Measurements from ENCODE around the gene GAS7.

Gene GAS7

GRCh38 chr17:10081571-10082169 lies 116.7 kb downstream of the GAS7 start:
- no peak for DNase-seq (ENCODE audit: low read depth in 1 of 2, low spot score in 1 of 2)
- in situ Hi-C loops (cut with HindIII; ENCODE audit: low pct_unique_long_range_greater_than_20kb, low sequenced_read_pairs) = no loop called here
- TF ChIP-seq JUND (IDR thresholded peaks at IDR 0.05; ENCODE audit: low read depth) = no peak

- TF ChIP-seq JUND (IDR thresholded peaks at IDR 0.05; ENCODE audit: low read depth) = no peak
- in situ Hi-C loops (cut with HindIII; ENCODE audit: low pct_unique_long_range_greater_than_20kb, low sequenced_read_pairs) = no loop called here
- peak in 1 of 2 experiments; percentile 55 for DNase-seq (ENCODE audit: low read depth in 1 of 2, low spot score in 1 of 2)
Measured at GRCh38 chr17:10077561-10078299, 120.7 kb downstream of the GAS7 start.

- in situ Hi-C loops (cut with HindIII; ENCODE audit: low pct_unique_long_range_greater_than_20kb, low sequenced_read_pairs) = no loop called here
Measured at GRCh38 chr17:10075919-10076318, 122.5 kb downstream of the GAS7 start.

GRCh38 chr17:10073941-10074340 lies 124.5 kb downstream of the GAS7 start:
- DNase-seq (ENCODE audit: low read depth in 1 of 2, low spot score in 1 of 2) = no peak
- in situ Hi-C loops (cut with HindIII; ENCODE audit: low pct_unique_long_range_greater_than_20kb, low sequenced_read_pairs) = no loop called here
- TF ChIP-seq JUND (IDR thresholded peaks at IDR 0.05; ENCODE audit: low read depth) = no peak

More at GRCh38 chr17:10075919-10076318, 122.5 kb downstream of the GAS7 start:
- DNase-seq (ENCODE audit: low read depth in 1 of 2, low spot score in 1 of 2) = no peak
- TF ChIP-seq JUND (IDR thresholded peaks at IDR 0.05; ENCODE audit: low read depth) = no peak

- TF ChIP-seq JUND (IDR thresholded peaks at IDR 0.05; ENCODE audit: low read depth) = no peak
- peak in 1 of 2 experiments; percentile 77 for DNase-seq (ENCODE audit: low read depth in 1 of 2, low spot score in 1 of 2)
- in situ Hi-C loops (cut with HindIII; ENCODE audit: low pct_unique_long_range_greater_than_20kb, low sequenced_read_pairs) = no loop called here
Measured at GRCh38 chr17:10072556-10073425, 125.6 kb downstream of the GAS7 start.

GRCh38 chr17:10072086-10072485 lies 126.3 kb downstream of the GAS7 start:
- in situ Hi-C loops (cut with HindIII; ENCODE audit: low pct_unique_long_range_greater_than_20kb, low sequenced_read_pairs) = no loop called here
- DNase-seq (ENCODE audit: low read depth in 1 of 2, low spot score in 1 of 2) = no peak
- no peak for TF ChIP-seq JUND (IDR thresholded peaks at IDR 0.05; ENCODE audit: low read depth)

- in situ Hi-C loops (cut with HindIII; ENCODE audit: low pct_unique_long_range_greater_than_20kb, low sequenced_read_pairs) = no loop called here
- no peak for DNase-seq (ENCODE audit: low read depth in 1 of 2, low spot score in 1 of 2)
- no peak for TF ChIP-seq JUND (IDR thresholded peaks at IDR 0.05; ENCODE audit: low read depth)
Measured at GRCh38 chr17:10071141-10071540, 127.3 kb downstream of the GAS7 start.

- in situ Hi-C loops (cut with HindIII; ENCODE audit: low pct_unique_long_range_greater_than_20kb, low sequenced_read_pairs) = no loop called here
- TF ChIP-seq JUND (IDR thresholded peaks at IDR 0.05; ENCODE audit: low read depth) = no peak
- no peak for DNase-seq (ENCODE audit: low read depth in 1 of 2, low spot score in 1 of 2)
Measured at GRCh38 chr17:10070690-10071089, 127.7 kb downstream of the GAS7 start.

GRCh38 chr17:10069301-10069700 lies 129.1 kb downstream of the GAS7 start:
- DNase-seq (ENCODE audit: low read depth in 1 of 2, low spot score in 1 of 2) = no peak
- in situ Hi-C loops (cut with HindIII; ENCODE audit: low pct_unique_long_range_greater_than_20kb, low sequenced_read_pairs) = no loop called here
- no peak for TF ChIP-seq JUND (IDR thresholded peaks at IDR 0.05; ENCODE audit: low read depth)

- no peak for DNase-seq (ENCODE audit: low read depth in 1 of 2, low spot score in 1 of 2)
- no peak for TF ChIP-seq JUND (IDR thresholded peaks at IDR 0.05; ENCODE audit: low read depth)
- in situ Hi-C loops (cut with HindIII; ENCODE audit: low pct_unique_long_range_greater_than_20kb, low sequenced_read_pairs) = no loop called here
Measured at GRCh38 chr17:10067446-10068143, 130.8 kb downstream of the GAS7 start.

- in situ Hi-C loops (cut with HindIII; ENCODE audit: low pct_unique_long_range_greater_than_20kb, low sequenced_read_pairs) = no loop called here
- no peak for DNase-seq (ENCODE audit: low read depth in 1 of 2, low spot score in 1 of 2)
- TF ChIP-seq JUND (IDR thresholded peaks at IDR 0.05; ENCODE audit: low read depth) = no peak
Measured at GRCh38 chr17:10064536-10064935, 133.9 kb downstream of the GAS7 start.

GRCh38 chr17:10063730-10064241 lies 134.6 kb downstream of the GAS7 start:
- in situ Hi-C loops (cut with HindIII; ENCODE audit: low pct_unique_long_range_greater_than_20kb, low sequenced_read_pairs) = no loop called here
- TF ChIP-seq JUND (IDR thresholded peaks at IDR 0.05; ENCODE audit: low read depth) = no peak
- no peak for DNase-seq (ENCODE audit: low read depth in 1 of 2, low spot score in 1 of 2)
